HG02642 (cell line): ENCODE measurements around the gene IQGAP2.
"Not testable (repeated sequence)": the region's sequence is repeated elsewhere in the genome, so short reads cannot be mapped to it uniquely, and the experiment has no call there.

Experiments
- ATAC-seq: cut with Tn5 transposase; IDR thresholded peaks from one replicate; pipeline ENCODE4 v1.9.1; 2021; ENCODE audit warnings: mild to moderate bottlenecking; ENCODE audit not compliant: unreplicated experiment, poor library complexity

Gene IQGAP2, protein sequence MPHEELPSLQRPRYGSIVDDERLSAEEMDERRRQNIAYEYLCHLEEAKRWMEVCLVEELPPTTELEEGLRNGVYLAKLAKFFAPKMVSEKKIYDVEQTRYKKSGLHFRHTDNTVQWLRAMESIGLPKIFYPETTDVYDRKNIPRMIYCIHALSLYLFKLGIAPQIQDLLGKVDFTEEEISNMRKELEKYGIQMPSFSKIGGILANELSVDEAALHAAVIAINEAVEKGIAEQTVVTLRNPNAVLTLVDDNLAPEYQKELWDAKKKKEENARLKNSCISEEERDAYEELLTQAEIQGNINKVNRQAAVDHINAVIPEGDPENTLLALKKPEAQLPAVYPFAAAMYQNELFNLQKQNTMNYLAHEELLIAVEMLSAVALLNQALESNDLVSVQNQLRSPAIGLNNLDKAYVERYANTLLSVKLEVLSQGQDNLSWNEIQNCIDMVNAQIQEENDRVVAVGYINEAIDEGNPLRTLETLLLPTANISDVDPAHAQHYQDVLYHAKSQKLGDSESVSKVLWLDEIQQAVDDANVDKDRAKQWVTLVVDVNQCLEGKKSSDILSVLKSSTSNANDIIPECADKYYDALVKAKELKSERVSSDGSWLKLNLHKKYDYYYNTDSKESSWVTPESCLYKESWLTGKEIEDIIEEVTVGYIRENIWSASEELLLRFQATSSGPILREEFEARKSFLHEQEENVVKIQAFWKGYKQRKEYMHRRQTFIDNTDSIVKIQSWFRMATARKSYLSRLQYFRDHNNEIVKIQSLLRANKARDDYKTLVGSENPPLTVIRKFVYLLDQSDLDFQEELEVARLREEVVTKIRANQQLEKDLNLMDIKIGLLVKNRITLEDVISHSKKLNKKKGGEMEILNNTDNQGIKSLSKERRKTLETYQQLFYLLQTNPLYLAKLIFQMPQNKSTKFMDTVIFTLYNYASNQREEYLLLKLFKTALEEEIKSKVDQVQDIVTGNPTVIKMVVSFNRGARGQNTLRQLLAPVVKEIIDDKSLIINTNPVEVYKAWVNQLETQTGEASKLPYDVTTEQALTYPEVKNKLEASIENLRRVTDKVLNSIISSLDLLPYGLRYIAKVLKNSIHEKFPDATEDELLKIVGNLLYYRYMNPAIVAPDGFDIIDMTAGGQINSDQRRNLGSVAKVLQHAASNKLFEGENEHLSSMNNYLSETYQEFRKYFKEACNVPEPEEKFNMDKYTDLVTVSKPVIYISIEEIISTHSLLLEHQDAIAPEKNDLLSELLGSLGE (N-terminal part only)

GRCh38 chr5:76402886-76403765 is at the start of gene IQGAP2:
IQGAP2 (plus strand) TSS chr5:76403285; CDS start chr5:76403546, 261 bp downstream.
- ATAC-seq: peak; percentile 65

DNA sequence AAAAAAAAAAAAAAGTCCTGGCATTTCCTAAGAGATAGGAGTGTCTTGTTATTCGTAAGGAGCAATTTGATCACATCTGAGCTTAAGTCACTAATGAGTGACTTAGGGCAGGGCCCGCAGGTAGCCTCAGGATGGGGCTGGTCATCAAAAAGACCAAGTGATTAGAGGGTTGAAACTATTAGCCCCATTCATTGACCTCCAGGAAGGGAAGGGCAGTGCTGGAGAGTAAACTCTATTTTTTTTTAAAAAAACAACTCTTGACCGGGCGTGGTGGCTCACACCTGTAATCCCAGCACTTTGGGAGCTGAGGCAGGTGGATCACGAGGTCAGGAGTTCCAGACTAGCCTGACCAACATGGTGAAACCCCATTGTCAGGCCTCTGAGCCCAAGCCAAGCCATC is 46.2 kb upstream of the IQGAP2 start:
- no peak for ATAC-seq

GRCh38 chr5:76363352-76364225 is 39.5 kb upstream of the IQGAP2 start:
- ATAC-seq: no peak

- no peak for ATAC-seq
Measured at GRCh38 chr5:76364226-76364589, 38.9 kb upstream of the IQGAP2 start.

DNA sequence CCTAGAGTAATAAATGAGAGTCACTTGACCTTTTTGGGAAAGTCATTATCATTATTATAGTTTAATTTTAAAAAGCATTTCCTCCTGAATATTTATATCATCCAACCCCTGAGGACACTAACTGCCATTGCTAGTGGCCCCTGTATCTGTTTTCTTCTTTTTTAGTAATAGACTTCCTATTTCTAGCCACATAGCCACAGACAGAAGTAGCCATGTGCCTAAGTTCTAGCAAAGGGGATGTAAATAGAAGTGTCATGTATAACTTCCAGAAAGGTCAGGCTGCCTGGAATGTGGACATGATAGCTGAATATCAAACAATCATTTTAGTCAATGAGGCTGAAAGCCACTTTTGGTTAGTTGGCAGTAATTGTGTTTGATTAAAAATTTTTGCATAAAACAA is 37.5 kb upstream of the IQGAP2 start:
- no peak for ATAC-seq

DNA sequence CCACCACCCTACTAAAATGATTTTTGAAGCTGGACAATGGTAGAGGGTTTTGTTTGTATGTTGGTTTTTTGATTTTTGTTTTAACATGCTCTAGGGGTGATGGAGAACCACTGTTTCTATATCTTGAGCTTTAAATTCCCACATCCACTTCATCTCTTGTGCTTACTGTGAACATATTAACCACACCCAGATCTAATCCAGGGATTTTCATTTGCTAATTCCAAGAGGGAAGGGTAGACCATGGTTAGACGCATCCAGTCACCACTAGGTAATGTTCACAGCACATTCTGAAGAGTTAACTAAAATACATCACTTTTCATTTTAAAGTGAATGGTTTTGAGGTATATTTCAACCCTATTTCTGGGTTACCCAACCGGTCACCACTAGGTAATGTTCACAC is 36.5 kb upstream of the IQGAP2 start:
- ATAC-seq: no peak

DNA sequence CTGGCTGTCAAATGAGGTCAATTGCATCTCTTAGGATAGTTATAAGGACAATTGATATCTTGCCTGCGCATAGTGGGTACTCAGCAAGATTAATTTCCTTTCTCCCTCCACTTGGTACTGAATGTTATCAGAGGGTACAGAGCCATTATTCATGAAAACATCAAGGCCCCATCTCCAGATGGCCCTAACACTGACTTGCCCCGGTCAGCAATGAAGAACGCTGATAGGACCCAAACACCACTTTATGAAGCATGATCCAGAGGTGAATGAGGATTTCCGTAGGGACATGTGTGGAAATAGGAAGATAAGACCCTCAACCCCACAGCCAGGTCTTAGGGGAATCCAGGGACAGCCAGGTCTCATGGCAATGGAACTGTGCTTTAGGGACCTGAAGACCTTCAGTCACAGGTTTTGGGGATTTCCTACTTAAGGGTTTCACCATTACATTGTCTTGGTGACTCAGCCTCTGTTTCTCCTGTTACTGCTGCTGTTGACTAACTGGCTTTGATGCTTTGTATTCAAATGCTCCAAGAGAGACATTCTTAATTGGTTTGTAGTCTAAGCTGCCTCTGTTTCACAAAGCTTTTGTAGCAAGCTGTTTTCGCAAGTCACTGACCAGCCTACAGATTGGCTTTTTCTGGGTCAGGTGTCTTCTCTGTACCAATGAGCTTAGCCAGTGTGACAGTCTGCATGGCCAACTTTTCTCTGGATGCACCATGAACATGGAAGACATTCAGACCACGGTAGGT is 35.3 kb upstream of the IQGAP2 start:
- peak; percentile 68 for ATAC-seq

DNA sequence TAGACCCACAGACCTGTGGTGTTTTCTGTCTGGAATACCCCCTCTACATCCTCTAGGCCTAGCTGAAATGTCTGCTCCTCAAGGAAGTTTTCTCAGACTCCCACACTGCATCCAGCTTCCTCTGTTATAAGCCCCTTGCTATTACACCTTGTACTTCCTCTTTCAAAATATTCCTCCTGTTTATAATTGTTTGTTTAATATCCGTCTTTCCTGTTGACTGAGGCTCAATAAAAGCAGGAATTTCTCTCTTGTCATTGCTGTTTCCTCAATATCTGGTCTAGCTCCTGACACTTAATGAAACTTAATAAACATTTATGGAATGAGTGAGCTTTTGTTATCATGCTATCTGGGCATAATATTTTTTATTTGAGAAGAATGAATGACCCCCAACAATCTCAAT is 34.1 kb upstream of the IQGAP2 start:
- ATAC-seq: no peak

GRCh38 chr5:76369668-76370067 is 33.4 kb upstream of the IQGAP2 start:
- not testable (repeated sequence) for ATAC-seq

GRCh38 chr5:76371960-76372322 is 31.1 kb upstream of the IQGAP2 start:
- no peak for ATAC-seq

GRCh38 chr5:76372323-76373054 is 30.6 kb upstream of the IQGAP2 start:
- ATAC-seq: no peak

- no peak for ATAC-seq
Measured at GRCh38 chr5:76376148-76376865, 26.8 kb upstream of the IQGAP2 start.

DNA sequence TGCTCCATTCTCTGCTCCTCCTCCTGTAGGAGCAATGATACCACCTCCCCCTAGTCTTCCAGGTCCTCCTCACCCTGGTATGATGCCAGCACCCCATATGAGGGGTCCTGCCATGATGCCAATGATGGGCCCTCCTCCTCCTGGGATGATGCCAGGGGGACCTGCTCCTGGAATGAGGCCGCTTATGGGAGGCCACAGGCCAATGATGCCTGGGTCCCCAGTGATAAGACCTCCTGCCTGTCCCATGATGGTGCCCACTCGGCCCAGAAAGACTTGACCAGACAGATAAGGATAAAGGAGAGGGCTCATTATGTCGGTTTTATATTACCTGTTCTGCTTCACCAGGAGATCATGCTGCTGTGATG is 26.2 kb upstream of the IQGAP2 start:
- ATAC-seq: no peak

DNA sequence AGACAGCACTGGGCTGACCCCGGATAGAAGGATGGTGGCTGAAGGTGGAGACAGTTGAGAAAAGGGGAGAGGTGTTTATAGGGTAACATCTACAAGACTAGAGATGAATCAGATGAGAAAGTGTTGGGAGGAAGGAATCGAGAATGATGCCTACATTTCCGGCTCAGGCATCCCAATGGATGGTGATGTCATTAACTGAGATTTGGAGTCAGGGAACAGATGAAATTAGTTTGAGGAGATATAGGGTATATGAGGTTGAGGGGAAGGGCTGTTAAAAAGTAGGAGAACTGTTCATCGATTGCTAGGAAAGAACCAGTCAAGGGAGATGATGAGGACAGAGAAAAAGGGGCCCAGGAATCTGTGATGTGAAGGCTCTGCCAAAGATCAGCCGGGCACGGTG is 24.7 kb upstream of the IQGAP2 start:
- no peak for ATAC-seq

GRCh38 chr5:76379316-76379715 is 23.8 kb upstream of the IQGAP2 start:
- no peak for ATAC-seq

DNA sequence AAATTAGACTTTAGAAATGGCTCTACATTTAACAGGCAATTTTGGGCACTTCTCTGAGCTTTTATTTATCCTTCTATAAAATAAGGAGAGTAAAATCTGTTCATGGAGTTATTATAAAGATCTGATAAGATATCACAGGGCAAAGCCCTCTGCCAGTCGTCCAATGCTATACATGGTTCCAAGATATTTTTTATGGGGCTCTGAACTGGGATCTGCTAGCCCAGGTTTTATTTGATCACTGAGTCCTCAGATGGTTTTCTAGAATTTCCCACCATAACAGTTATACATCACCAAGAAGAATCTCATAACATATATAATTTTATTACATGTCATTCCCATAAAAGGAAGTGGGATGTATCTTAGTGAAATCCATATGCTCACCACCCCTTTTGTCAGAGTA is 23.2 kb upstream of the IQGAP2 start:
- ATAC-seq: no peak
